Measurements from ENCODE around the gene ST3GAL5.

- no peak for TF ChIP-seq CTCF (IDR thresholded peaks at IDR 0.05)
- no peak for TF ChIP-seq POLR2A (IDR thresholded peaks at IDR 0.05)
These were observed 92.2 kb downstream of the ST3GAL5 start for GRCh38 chr2:85796341-85797262.
